ENCODE data around the gene YAP1.

GRCh38 chr11:102214623-102215022, 104.4 kb downstream of the YAP1 start:
- TF ChIP-seq POLR2A (IDR thresholded peaks at IDR 0.05; ENCODE audit: low read depth, low read length) (no peak), POLR2AphosphoS5 (IDR thresholded peaks at IDR 0.05; ENCODE audit: low read depth, low read length) (no peak), POU2F2 (IDR thresholded peaks at IDR 0.05; ENCODE audit: low read depth, low read length) (no peak), PAX5 (IDR thresholded peaks at IDR 0.05; ENCODE audit: insufficient read depth, low read length, severe bottlenecking) (no peak)
